K562 (cell line): ENCODE results near the gene ZNF669. TPM values are rescaled to one million over a fixed set of nuclear protein-coding genes. Genes with fewer than 3 reads are reported as not detected.

Experiments used
- CBFA2T2 ChIP-seq: fragments of 450-650 bp; conservative IDR thresholded peaks from 2 replicates; pipeline ENCODE4 v1.6.1; 2017; ENCODE audit warnings: mild to moderate bottlenecking
- CBX5 ChIP-seq: IDR thresholded peaks from 2 replicates; pipeline ENCODE4 v1.6.1; 2014; ENCODE audit warnings: low read depth, borderline replicate concordance
- CCNT2 ChIP-seq: IDR thresholded peaks from 2 replicates; pipeline ENCODE4 v1.6.1; 2011; ENCODE audit warnings: borderline replicate concordance, low read depth, mild to moderate bottlenecking, moderate library complexity, mixed read lengths, low read length; ENCODE audit not compliant: insufficient read length; ENCODE audit errors: extremely low read depth
- CHAMP1 ChIP-seq: fragments of 450-650 bp; IDR thresholded peaks from 2 replicates; pipeline ENCODE4 v1.6.1; 2016; ENCODE audit warnings: mild to moderate bottlenecking
- DNMT1 ChIP-seq: fragments of 450-650 bp; IDR thresholded peaks from 2 replicates; pipeline ENCODE4 v1.6.1; 2016; ENCODE audit warnings: antibody characterized with exemption, mild to moderate bottlenecking
- E2F6 ChIP-seq, 2 experiments: IDR thresholded peaks; 2 replicates each; pipeline ENCODE4 v1.6.1; 2011; ENCODE audit warnings: borderline replicate concordance in 1 of 2, control low read depth in 1 of 2, low read depth in 1 of 2, low read length in 1 of 2, mild to moderate bottlenecking in 1 of 2, mixed read lengths in 1 of 2, moderate library complexity in 1 of 2; ENCODE audit not compliant: insufficient read depth in 1 of 2, insufficient read length in 1 of 2, poor library complexity in 1 of 2, severe bottlenecking in 1 of 2; ENCODE audit errors: extremely low read depth in 1 of 2
- EZH2 ChIP-seq: IDR thresholded peaks from 2 replicates; pipeline ENCODE4 v1.6.1; 2012; ENCODE audit warnings: low read depth, mild to moderate bottlenecking, inconsistent platforms, low read length, borderline replicate concordance
- KDM1A ChIP-seq, 2 experiments: fragments of 450-650 bp; IDR thresholded peaks; 2 replicates each; pipeline ENCODE4 v1.6.1; 2016; ENCODE audit warnings: mild to moderate bottlenecking in 2 of 2
- KDM5B ChIP-seq: fragments of 200-600 bp; sonication (generic); IDR thresholded peaks from 2 replicates; pipeline ENCODE4 v1.6.1; 2012; ENCODE audit warnings: low read depth, mild to moderate bottlenecking, moderate library complexity, low read length, control low read depth, inconsistent platforms; ENCODE audit not compliant: insufficient replicate concordance
- MBD2 ChIP-seq: sonication (generic); IDR thresholded peaks from 2 replicates; pipeline ENCODE4 v1.6.1; 2016; ENCODE audit warnings: low read depth, borderline replicate concordance
- MIER1 ChIP-seq: fragments of 450-650 bp; IDR thresholded peaks from 2 replicates; pipeline ENCODE4 v1.6.1; 2016; ENCODE audit warnings: antibody characterized with exemption, mild to moderate bottlenecking, low read depth
- NCOR1 ChIP-seq: fragments of 450-650 bp; IDR thresholded peaks from 2 replicates; pipeline ENCODE4 v1.6.1; 2016; ENCODE audit warnings: mild to moderate bottlenecking, moderate library complexity
- PCBP1 ChIP-seq: fragments of 200-400 bp; formaldehyde crosslinking; IDR thresholded peaks from 2 replicates; pipeline ENCODE4 v1.6.1; 2018; ENCODE audit warnings: mild to moderate bottlenecking, low read depth, low read length; ENCODE audit not compliant: poor library complexity, severe bottlenecking
- PHB2 ChIP-seq: fragments of 450-650 bp; IDR thresholded peaks from 2 replicates; pipeline ENCODE4 v1.6.1; 2017; ENCODE audit warnings: low read depth
- SP1 ChIP-seq: sonication (generic); formaldehyde crosslinking; IDR thresholded peaks from 2 replicates; pipeline ENCODE4 v1.8.1; 2022; ENCODE audit warnings: mild to moderate bottlenecking, missing genetic modification reagents
- STAT5A ChIP-seq: IDR thresholded peaks from 2 replicates; pipeline ENCODE4 v1.6.1; 2012; ENCODE audit warnings: low read length, inconsistent platforms, borderline replicate concordance
- ZNF232 ChIP-seq: sonication (generic); formaldehyde crosslinking; IDR thresholded peaks from 2 replicates; pipeline ENCODE4 v1.8.0; 2022; ENCODE audit warnings: mild to moderate bottlenecking, missing genetic modification reagents
- ZNF444 ChIP-seq: fragments of 250-450 bp; sonication (Bioruptor Pico); IDR thresholded peaks from 2 replicates; pipeline ENCODE4 v1.4.0; 2020; ENCODE audit warnings: mild to moderate bottlenecking, moderate library complexity
- ZNF589 ChIP-seq: fragments of 200-800 bp; sonication (Bioruptor generic); IDR thresholded peaks from 2 replicates; pipeline ENCODE4 v1.6.1; 2016; ENCODE audit warnings: low read depth, missing genetic modification characterization, missing compliant biosample characterization
- ZNF644 ChIP-seq: fragments of 200-800 bp; sonication (Bioruptor generic); IDR thresholded peaks from 2 replicates; pipeline ENCODE4 v1.6.1; 2016; ENCODE audit warnings: low read depth, missing genetic modification characterization, missing compliant biosample characterization
- polyA plus RNA-seq, 8 experiments: library from polyadenylated mRNA; depleted of rRNA in 4 of 8; stranded (reverse) in 5 of 8; unstranded in 3 of 8; fragments of >200 nt; fragmentation: Nextera tagmentation in 2 of 8; fragmentation: Illumina TruSeq in 1 of 8; extraction: Ambion mirVana in 2 of 8; extraction: Trizol in 1 of 8; gene quantifications; 2 replicates each; pipeline versions ENCODE4 v1.2.1 to v1.2.3, GENCODE V29; 2011 to 2014; ENCODE audit warnings: inconsistent platforms in 1 of 8, missing spikeins in 1 of 8
- total RNA-seq, 7 experiments: library from RNA; depleted of rRNA in 6 of 7; stranded (reverse); fragments of >200 nt in 6 of 7; fragmentation: Illumina TruSeq in 2 of 7; extraction: Trizol in 2 of 7; gene quantifications; 2 replicates each; pipeline versions ENCODE4 v1.2.1 to v1.2.3, GENCODE V29; 2011 to 2021; ENCODE audit warnings: low replicate concordance in 1 of 7
- TF ChIP-seq, protein P1 (sequence below): fragments of 200-400 bp; formaldehyde crosslinking; IDR thresholded peaks from 2 replicates; pipeline ENCODE4 v1.6.1; 2017; ENCODE audit warnings: mild to moderate bottlenecking, low read depth, low read length, moderate library complexity

The ZNF669 gene
- total and polyA plus RNA-seq, 9 of the 15 experiments (the other 6 are each of a cell fraction or from before 2014, with no cell fraction given), result 5.3 to 18.3 (median 10.2) TPM

GRCh38 chr1:247110627-247111258 is 6.6 kb upstream of the ZNF669 start (continued):
- TF ChIP-seq CHAMP1 (peak; percentile 60), MIER1 (0 out of 2 replicates have a peak, but pooled peaks have one; percentile 10), ZNF589 (CRISPR knock-in tag) (0 out of 2 replicates have a peak, but pooled peaks have one; percentile 33), NCOR1 (peak; percentile 88), ZNF444 (CRISPR knock-in tag) (no peak), E2F6 (IDR thresholded peaks at IDR 0.05; ENCODE audit: borderline replicate concordance in 1 of 2, extremely low read depth in 1 of 2, insufficient read depth in 1 of 2, insufficient read length in 1 of 2, low read depth in 1 of 2, low read length in 1 of 2, poor library complexity in 1 of 2, severe bottlenecking in 1 of 2) (peak in 1 of 2 experiments; percentile 78), DNMT1 (no peak), CBFA2T2 (peak; percentile 90), MBD2 (peak; percentile 41; the same call in 1 of the 2 replicates), KDM5B (no peak), PCBP1 (no peak), KDM1A (IDR thresholded peaks at IDR 0.05) (peak; percentile 87 to 90), SP1 (CRISPR knock-in tag) (peak; percentile 51), ZNF232 (CRISPR knock-in tag) (no peak), STAT5A (peak; percentile 80), EZH2 (no peak), PHB2 (no peak), CBX5 (peak; percentile 39; the same call in 1 of the 2 replicates), ZNF644 (tag) (0 out of 2 replicates have a peak, but pooled peaks have one; percentile 58), CCNT2 (peak; percentile 83)
- TF ChIP-seq, protein P1, sequence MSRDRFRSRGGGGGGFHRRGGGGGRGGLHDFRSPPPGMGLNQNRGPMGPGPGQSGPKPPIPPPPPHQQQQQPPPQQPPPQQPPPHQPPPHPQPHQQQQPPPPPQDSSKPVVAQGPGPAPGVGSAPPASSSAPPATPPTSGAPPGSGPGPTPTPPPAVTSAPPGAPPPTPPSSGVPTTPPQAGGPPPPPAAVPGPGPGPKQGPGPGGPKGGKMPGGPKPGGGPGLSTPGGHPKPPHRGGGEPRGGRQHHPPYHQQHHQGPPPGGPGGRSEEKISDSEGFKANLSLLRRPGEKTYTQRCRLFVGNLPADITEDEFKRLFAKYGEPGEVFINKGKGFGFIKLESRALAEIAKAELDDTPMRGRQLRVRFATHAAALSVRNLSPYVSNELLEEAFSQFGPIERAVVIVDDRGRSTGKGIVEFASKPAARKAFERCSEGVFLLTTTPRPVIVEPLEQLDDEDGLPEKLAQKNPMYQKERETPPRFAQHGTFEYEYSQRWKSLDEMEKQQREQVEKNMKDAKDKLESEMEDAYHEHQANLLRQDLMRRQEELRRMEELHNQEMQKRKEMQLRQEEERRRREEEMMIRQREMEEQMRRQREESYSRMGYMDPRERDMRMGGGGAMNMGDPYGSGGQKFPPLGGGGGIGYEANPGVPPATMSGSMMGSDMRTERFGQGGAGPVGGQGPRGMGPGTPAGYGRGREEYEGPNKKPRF, result no peak
